ENCODE results near the gene CYP3A7.
"Not testable (repeated sequence)": the region's sequence is repeated elsewhere in the genome, so short reads cannot be mapped to it uniquely, and the experiment has no call there.

The CYP3A7 gene

DNA sequence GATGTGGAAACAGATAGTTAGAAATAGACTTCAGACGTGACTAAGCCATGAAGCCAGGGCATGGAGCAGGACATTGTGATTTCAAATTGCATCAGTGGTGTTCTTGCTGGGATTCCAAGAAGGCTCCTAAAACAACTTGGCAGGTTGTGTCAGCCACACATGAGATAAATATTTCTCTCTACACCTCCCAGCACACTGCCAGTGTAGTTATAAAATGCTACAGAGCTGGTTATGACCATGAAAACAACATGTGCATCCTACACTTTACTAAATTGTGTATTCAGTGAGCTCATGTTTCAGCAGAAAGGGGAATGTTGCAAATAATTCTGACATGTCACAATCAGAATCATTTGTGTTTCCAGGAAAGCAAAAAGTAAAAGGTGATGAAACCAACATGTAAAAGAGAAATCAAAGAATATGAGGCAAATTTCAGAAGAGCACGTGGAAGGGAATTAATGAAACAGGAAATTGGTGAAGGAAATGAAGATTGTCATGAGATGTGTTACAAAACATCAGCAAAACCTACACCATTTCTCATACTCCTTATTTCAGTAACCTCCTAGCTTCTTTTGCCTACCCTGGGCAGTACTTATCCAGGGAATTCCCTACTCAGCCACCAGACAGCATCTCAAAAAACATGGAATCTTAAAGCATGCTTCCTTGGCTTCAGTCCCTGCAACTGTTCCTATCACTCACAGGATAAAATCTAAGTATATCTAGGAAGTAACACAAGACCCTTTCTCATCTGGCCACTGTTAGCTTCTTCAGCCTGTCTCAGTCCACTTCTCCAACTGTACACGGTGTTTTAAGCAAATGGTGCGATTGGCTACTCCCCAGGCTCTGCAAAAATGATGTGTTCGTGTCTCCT lies 5.8 kb upstream of the CYP3A7 start:
- DNase-seq = no peak

DNA sequence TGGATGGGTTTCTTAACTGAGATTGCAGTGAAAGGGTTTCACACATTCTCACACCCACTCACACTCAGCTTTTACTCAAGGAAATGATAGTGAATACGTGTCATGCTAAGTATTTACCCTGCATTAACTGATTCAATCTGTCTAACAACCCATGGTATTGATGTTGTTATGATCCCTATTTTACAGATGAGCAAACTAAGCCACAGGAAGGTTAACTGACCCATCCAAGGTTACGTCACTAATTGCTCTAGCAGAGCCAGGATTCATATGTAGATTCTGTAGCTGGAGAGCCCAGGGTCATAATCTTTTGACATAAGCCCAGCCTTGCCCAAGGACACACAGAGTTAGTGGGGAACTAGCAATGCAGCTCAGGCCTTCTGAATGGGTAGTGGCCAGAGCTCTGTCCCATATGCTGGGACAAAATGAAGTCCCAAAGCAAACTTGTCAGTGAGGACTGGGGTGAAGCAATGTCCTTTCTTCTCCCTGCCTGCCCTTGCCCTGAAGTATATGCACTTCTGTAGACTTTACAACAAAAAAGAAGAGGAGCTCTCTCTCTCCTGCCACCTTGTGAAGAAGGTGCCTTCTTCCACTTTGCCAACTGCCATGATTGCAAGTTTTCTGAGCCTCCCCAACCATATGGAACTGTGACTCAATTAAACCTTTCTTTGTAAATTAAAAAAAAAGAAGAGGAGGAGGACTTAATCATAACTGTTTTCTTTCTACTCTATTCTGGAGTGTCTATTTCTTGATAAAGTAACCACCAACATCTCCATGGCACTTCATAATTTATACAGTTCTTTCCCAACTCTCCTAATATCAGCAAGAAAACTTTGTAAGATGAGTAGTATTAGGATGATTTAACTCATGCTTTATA lies 4.9 kb upstream of the CYP3A7 start:
- DNase-seq = no peak

DNA sequence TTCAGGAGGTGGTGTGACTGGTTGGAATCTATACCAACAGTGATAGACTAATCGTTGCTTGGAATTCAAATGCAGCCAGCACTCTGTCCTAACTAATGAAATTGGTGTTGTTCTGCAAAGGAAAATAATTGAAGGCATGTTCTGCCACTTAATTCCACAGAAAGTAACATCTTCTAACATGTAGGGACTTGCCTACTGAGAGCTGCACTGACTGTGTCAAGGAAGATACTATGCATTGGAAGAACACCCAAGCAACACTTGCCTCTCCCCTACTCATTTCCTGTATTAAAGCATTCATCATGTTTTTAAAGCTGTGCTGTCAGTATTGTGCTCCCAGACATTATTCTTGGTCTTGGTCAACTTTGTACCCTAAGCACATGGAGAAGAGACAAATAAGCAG lies 2.7 kb upstream of the CYP3A7 start:
- no peak for DNase-seq

DNA sequence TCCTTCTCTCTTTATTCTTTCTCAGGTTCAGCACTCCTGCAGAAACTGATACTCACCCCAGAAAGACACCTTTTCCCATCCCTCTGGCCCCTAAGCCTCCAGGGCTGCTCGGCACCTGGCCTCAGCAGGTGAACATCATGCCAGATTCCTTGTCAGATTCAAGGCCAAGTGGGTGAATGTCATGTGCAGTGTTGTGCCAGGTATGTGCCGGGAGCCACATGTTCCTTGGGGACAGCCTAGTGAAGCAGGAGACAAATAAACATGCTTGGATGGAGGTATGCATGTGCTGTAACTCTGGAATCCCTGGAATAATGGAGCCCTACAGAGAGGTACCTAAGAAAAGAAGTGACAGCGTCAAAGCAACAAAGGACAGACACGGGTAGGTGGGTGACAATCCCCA lies 1.7 kb upstream of the CYP3A7 start:
- DNase-seq = not testable (repeated sequence)

DNA sequence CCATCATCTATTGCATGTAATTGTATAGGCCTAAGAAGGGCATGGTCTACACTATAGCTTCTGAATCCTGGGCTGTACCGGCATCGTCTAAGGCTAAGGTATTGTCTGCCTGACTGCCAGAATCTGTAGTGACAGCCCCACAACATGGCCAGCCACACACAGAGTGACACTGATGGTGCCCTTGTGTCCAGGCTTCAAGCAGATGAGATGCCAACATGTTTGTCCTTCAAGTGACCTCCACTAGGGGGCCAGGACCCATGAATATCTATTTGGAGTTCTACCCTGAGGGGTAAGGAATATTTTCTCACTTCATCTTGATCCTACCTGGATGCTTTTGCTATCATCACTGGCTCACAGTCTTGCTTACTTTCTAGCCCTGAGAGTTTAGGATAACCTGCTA lies 1.5 kb downstream of the CYP3A7 start:
- DNase-seq = no peak

DNA sequence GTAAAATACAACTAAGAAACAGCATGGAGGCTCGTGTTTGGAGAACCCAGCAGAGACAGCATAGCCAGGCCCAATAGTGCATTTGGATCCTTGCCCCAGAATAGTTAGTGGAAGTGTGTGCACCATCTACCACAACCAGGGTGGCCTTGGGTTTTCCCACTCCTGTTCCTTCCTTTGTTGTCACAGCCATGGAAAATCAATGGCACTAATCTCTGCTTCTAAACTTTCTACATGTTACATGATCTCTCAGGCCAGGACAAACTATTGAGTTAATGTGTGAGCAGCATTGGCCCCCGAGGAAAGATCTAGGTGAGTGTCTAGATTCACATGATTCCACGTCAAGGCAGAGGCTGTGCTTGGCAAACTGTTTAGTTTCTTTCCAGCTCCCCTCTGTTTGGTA lies 2.0 kb downstream of the CYP3A7 start:
- no peak for DNase-seq

DNA sequence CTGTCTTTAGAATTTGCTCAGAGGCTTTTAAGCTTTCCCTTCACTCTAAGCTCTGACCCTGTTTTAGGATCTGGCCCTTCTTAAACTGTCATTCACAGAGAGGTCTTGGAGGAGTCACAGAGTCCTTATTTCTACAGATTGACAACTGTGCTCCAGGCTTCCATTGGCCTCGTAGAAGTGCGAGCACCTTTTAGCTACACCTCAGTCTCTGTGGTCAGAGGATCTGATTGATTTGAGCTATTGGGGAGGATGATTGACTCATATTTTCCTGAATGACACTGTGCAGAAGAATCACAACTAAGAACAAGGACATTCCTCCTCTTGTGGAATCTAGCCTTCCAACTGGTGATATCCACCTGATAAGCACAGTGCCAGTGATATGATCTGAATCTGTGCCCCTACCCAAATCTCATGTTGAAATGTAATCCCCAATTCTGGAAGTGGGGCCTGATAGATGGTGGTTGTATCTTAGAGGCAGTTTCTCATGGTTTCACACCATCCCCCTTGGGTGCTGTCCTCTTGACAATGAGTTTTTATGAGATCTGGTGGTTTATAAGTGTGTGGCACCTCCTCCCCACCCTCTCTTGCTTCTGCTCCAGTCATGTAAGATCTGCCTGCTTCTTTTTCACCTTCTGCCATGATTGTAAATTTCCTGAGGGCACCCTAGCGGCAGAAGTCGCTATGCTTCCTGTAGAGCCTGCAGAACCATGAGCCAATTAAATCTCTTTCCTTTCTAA lies 3.2 kb downstream of the CYP3A7 start:
- no peak for DNase-seq

DNA sequence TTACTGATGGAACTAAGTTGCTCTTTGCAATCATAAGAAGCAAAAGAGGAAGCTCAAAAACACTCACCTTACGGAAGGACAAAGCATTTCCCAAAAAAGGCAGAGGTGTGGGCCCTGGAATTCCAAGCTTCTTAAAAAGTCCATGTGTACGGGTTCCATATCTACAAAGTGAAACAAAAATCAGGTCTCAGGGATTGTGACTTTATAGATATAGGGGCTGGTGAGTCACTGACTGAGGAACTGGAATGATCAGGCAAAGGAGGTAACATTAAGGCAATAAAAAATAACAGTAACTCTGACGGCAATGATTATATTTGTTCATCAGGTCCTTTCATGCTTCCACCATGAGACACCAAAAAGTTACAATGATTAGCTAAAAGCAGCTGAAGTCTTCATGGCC lies 4.0 kb downstream of the CYP3A7 start:
- no peak for DNase-seq

DNA sequence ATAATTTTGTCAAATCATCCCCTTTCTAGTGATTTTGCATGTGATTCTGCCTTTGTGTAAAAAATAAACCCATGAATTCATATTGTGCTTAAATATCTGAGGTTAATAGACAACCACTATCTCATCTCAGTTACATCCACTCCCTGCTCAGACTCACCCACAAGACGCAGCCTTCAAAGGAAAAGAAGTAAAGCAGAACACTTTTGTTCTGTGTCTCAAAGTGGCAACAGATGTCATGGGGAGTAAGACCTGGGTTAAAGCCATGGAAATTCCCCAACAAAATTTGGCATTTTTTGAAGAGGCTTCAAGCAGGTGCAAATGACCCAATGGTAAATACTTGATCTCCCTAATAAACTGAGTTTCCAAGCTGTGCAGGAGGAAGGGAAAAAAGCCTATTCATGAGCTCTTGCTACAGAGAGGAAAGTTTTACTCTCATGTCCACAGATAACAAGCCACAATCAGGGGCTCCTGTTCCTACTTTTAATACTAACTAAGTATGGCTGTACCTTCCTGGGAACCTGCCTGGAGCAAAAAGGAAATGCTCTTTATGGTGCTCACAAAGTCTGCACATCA lies 4.7 kb downstream of the CYP3A7 start:
- DNase-seq = no peak

DNA sequence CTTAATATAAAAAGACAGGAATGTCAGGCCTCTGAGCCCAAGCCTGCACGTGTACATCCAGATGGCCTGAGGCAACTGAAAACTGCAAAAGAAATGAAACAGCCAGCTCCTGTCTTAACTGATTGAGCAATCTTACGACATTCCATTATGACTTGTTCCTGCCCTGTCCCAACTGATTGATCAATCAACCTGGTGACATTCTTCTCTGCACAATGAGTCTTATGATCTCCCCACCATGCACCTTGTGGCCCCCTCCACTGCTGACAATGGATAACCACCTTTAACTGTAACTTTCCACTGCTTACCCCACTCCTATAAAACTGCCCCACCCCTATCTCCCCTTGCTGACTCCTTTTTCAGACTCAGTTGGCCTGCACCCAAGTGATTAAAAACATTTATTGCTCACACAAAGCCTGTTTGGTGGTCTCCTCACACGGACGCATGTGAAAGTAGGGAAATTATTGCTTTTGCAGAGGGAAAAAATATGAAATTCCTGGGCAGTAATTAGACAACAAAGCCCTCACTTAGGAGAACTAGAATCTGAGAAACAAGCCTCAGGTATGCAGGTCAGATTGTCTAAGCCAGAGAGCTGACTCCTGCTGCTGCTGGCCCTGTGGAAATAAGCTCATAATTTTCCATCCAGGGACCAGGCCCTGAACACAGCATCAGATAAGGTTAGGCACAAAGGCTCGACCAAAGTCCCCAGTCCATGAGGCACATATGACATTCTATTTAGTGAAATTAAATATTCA lies 5.3 kb downstream of the CYP3A7 start:
- DNase-seq = no peak

DNA sequence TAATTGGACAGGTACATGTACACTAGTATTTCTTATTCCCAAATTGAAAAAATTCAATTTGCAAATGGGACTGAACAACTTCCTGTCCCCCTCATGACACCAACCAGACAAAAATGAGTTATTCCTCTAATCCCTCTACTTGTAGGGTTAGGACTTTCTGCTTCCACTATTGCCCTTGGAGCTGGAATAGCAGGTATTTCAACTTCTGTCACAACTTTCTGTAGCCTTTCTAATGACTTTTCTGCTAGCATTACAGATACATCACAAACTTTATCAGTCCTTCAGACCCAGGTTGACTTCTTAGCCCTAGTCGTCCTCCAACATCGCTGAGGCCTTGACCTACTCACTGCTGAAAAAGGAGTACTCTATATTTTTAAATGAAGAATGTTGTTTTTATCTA lies 6.4 kb downstream of the CYP3A7 start:
- no peak for DNase-seq

DNA sequence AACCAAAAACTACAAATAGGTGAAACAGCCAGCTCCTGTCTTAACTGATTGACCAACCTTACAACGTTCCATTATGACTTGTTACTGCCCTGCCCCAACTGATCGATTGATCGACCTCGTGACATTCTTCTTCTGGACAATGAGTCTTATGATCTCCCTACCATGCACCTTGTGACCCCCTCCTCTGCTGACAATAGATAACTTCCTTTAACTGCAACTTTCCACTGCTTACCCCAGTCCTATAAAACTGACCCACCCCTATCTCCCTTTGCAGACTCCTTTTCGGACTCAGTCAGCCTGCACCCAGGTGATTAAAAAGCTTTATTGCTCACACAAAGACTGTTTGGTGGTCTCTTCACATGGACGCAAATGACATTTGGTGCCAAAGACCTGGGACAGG lies 11.8 kb downstream of the CYP3A7 start:
- not testable (repeated sequence) for DNase-seq

DNA sequence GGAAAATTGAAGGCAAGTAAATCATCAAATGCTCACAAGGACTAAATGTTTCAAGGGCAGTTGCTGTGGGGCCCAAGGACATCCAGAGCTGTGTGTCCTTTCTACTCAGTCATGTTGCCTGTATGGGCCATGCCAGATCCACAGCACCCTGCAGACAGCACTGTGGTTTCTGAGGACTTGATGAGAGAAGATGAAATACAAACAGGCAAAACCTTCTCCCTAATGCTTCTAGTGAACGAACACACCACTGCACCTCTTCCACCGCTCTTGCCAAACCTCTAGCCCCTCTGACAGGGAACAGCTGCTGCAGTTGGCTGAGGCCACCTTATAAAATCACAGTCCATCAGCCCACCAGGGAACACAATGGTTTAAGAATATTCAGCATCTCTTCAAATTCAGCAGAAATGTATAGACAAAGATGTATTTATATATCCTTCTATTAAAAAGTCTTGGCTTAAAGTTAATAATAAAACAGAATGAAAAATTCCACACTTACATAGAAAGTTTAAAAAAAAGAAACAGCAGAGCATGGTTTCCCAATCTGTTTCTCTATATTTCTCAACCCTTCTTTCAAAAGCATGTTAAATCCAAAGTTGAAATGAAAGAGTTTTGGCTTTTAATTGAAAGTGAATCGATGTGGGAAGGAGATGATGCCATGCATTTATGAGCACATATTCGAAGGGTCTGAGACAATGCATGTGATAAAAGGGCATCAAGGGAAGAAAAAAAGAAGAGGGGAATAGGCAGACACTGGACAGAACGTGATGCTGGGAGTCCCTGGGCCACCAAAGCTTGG lies 14.0 kb downstream of the CYP3A7 start:
- DNase-seq = no peak

DNA sequence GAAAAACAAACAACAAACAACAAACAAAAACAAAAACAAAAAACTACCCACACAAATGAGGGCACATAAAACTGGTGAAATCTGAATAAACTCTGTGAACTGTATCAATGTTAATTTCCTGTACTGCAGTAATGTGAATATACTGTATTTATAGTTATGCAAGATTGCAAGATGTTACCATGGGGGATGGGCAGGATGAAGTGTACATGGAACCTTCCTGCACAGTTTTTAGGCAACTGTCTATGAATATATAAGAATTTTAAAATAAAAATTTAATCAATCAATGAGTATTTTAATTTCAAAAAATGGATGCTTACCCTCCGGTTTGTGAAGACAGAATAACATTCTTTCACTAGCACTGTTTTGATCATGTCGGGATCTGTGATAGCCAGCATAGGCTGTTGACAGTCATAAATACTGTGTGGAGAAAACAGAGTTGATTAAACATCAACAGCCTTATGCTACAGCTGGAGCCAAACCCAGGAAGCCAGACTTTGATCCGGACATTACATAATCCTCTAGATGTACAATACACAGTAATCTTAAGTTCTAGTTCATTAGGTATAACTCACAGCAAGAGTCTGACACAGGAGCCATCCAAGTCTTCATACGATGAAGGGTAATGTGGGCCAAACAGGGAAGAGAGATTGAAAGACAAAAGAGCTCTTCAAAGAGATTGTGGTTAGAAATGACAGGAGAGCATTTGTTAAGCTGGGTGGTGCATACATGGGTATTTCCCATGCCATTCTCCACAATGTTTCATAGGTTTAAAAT lies 14.8 kb downstream of the CYP3A7 start:
- no peak for DNase-seq

DNA sequence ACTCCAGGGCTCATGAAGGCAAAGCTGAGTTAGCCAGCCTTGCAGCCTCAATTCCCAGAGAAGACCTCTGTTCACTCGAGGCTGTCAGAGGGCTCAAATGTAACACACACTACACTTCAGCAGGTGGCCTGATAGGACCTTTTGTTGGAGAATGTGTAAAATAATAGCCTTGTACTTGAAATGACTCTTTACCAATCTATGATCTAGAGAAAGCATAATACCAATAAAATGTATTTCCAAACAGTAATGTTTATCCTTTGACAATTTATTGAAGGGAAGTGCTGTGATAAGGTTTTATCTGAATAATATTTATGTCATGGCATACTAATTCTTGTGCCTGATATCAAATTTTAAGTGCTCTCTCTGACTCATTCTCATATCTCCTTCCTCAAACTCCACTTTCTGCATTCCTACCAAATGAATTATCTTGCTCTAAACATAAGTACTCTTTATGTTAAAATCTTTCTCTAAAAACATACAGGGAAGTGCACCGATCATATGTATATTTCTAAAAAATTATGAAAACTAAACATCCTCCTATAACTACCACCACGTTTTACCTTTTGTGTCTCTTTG lies 20.9 kb downstream of the CYP3A7 start:
- no peak for DNase-seq

DNA sequence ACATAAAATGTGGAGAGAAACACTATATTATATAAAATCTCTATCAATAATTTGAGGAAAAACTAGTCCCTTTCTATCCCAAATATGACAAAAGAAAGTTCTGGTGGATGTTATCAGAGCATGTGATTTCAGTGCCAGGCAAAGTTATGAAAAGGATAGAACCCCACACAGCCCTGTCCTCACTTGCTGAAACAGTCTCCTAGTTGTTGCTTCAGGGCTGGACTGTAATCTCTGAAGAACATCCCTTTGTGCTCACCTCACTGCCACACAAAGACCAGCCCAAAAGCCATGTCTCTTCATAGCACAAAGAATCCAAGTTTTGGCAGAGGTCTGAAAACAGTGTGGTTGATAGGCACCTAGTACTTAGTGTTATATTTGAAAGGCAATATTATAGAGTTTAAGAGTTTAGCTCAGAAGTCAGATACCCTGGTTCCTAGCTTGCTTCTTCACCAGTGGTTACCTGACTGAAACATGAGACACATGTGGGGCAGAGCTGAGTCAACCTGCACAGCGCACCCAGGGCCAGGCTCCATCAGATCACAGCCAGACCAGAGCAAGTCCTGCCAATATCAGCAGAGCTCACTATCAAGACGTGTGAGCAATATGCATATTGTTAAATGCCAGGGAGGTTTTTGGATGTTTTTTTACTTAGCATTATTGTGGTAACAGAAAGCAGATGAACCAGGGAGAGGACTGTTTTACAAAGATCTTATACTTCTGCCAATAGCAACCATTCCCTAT lies 25.0 kb downstream of the CYP3A7 start:
- DNase-seq = no peak

DNA sequence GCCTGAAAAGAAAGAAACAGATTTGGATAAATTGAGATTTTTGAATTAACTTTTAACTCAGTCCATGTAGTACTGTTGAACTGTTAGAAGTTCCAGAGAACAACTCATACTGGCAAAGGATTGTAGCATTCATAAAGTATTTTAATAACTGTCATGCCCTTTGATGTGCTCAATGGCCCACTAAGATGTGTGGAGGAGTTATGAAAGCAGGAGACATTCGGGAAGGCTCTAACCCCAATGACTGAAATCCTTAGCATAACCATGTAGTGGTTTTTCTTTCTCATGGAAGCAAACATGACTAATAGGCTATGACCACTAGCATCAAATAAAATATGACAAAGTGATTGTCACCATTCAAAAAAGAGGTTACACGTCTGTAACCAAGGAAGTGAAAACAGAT lies 25.7 kb downstream of the CYP3A7 start:
- DNase-seq = no peak

DNA sequence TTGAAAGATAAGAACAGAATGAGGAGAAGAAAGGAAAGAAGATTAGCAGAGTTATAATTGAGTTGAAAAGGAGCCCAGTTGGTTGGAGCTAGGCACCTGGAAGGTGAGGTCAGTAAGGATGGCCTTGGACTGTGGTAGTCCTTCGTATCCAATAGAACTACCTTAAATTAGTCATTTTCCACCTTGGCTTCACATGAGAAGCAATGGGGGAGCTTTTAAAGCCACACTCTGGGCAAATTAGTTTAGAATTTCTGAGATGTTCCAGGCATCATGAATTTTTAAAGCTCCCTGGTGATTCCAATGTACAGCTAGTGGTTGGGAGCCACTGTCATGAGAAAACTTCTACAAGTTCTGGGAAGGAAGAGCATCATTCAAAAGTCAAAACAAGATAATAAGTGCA lies 27.9 kb downstream of the CYP3A7 start:
- DNase-seq = no peak

DNA sequence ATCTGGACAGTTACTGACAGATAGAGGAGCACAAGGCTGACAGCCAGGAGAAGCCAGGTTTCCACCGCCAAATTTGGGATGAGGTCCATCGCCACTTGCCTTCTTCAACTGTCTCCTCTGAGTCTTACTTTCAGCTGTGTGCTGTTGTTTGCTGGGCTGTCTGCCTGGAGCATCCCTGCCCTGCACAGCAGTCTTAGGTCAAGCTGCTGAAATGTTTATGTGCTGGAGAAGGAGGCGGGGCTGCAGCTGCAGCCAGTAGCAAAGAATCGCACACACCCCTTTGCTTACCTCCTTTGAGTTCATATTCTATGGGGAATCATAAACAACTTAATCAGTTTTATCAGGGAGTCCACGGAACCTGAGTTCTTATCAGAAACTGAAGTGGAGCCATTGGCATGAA lies 35.0 kb downstream of the CYP3A7 start:
- no peak for DNase-seq
